Activated naive CD4-positive, alpha-beta T cell treated with anti-CD3 and anti-CD28 coated beads, Interleukin-2, amount 10 ng/mL, durations not matched to agents 7 days and 5 days (primary cell): ENCODE data around the gene SLC35F3.
"Not testable (repeated sequence)": the region's sequence is repeated elsewhere in the genome, so short reads cannot be mapped to it uniquely, and the experiment has no call there.

Source experiments
- CTCF ChIA-PET: fragments of 350-600 bp; sonication (Branson Sonifier 250); formaldehyde crosslinking; loops from one replicate; lab custom pipeline; 2021; ENCODE audit warnings: antibody characterized with exemption; lab: Charles Lee
- DNase-seq: peaks from one replicate; pipeline ENCODE4 v3.0.0-alpha.2; 2020
- H3K27ac Mint-ChIP-seq: one replicate; pipeline ENCODE4 v1.8.0; 2021; ENCODE audit warnings: mild to moderate bottlenecking, moderate library complexity, mixed read lengths
- H3K27me3 Mint-ChIP-seq: one replicate; pipeline ENCODE4 v1.8.0; 2021; ENCODE audit warnings: mild to moderate bottlenecking, mixed read lengths
- H3K36me3 Mint-ChIP-seq: one replicate; pipeline ENCODE4 v1.8.0; 2021; ENCODE audit warnings: mixed read lengths
- H3K4me1 Mint-ChIP-seq: one replicate; pipeline ENCODE4 v1.8.0; 2021; ENCODE audit warnings: mixed read lengths
- H3K4me3 Mint-ChIP-seq: one replicate; pipeline ENCODE4 v1.8.0; 2021; ENCODE audit warnings: mild to moderate bottlenecking, moderate library complexity, mixed read lengths
- H3K9me3 Mint-ChIP-seq: one replicate; pipeline ENCODE4 v1.8.0; 2021; ENCODE audit warnings: mixed read lengths

The SLC35F3 gene

GRCh38 chr1:234208351-234208750 lies 303.9 kb downstream of the SLC35F3 start:
- no peak overlapping the region for H3K27ac Mint-ChIP-seq
- no peak for DNase-seq
- CTCF ChIA-PET: interaction anchor here (0.9 to 2.0 kb wide), 2 partner anchors 58 to 99 kb away, joined by 3 to 6 read pairs; no protein-coding TSS in a partner anchor
- H3K4me3 Mint-ChIP-seq: no peak overlapping the region
- H3K9me3 Mint-ChIP-seq: peaks cover 2% of the 10 kb centered on the region
- H3K4me1 Mint-ChIP-seq: peaks cover 7% of the 10 kb centered on the region
- H3K36me3 Mint-ChIP-seq: peaks cover 1% of the 10 kb centered on the region
- peaks cover 47% of the 10 kb centered on the region for H3K27me3 Mint-ChIP-seq

GRCh38 chr1:234208791-234209190 lies 304.3 kb downstream of the SLC35F3 start:
- CTCF ChIA-PET: interaction anchor here (0.9 to 2.0 kb wide), 2 partner anchors 58 to 99 kb away, joined by 3 to 6 read pairs; no protein-coding TSS in a partner anchor
- Mint-ChIP-seq H3K4me1 (peaks cover 11% of the 10 kb centered on the region), H3K9me3 (peaks cover 2% of the 10 kb centered on the region), H3K27me3 (peaks cover 48% of the 10 kb centered on the region), H3K36me3 (peaks cover 1% of the 10 kb centered on the region), H3K4me3 (no peak overlapping the region), H3K27ac (no peak overlapping the region)
- DNase-seq: no peak

GRCh38 chr1:234210429-234210828 lies 306.0 kb downstream of the SLC35F3 start:
- peaks cover 17% of the 10 kb centered on the region for H3K4me1 Mint-ChIP-seq
- H3K36me3 Mint-ChIP-seq, H3K27ac Mint-ChIP-seq, DNase-seq, H3K4me3 Mint-ChIP-seq, H3K9me3 Mint-ChIP-seq: not testable (repeated sequence)
- peaks cover 51% of the 10 kb centered on the region for H3K27me3 Mint-ChIP-seq
- CTCF ChIA-PET: interaction anchor here (5.7 to 13.1 kb wide), 2 partner anchors 20 to 100 kb away, joined by 38 to 169 read pairs; no protein-coding TSS in a partner anchor

- not testable (repeated sequence) for DNase-seq, H3K27ac Mint-ChIP-seq, H3K4me3 Mint-ChIP-seq, H3K9me3 Mint-ChIP-seq
- Mint-ChIP-seq H3K4me1 (peaks cover 31% of the 10 kb centered on the region), H3K27me3 (peaks cover 50% of the 10 kb centered on the region), H3K36me3 (peaks cover 11% of the 10 kb centered on the region)
- CTCF ChIA-PET: interaction anchor here (0.6 to 13.1 kb wide), 10 partner anchors 8 to 114 kb away, joined by 3 to 169 read pairs (median 8); no protein-coding TSS in a partner anchor
Observed at GRCh38 chr1:234211855-234212254, 307.4 kb downstream of the SLC35F3 start.

- H3K27me3 Mint-ChIP-seq: peaks cover 43% of the 10 kb centered on the region
- peak overlapping the region; percentile 77 for H3K27ac Mint-ChIP-seq
- H3K36me3 Mint-ChIP-seq: peaks cover 19% of the 10 kb centered on the region
- no peaks in the 10 kb centered on the region for H3K9me3 Mint-ChIP-seq
- DNase-seq: peak; percentile 53
- CTCF ChIA-PET: interaction anchor here (0.5 to 13.1 kb wide), 31 partner anchors 9 to 558 kb away, joined by 3 to 169 read pairs (median 4); no protein-coding TSS in a partner anchor
- peaks cover 43% of the 10 kb centered on the region for H3K4me1 Mint-ChIP-seq
- peak overlapping the region; percentile 81 for H3K4me3 Mint-ChIP-seq
Observed at GRCh38 chr1:234212764-234213657, 308.5 kb downstream of the SLC35F3 start.

GRCh38 chr1:234213658-234214128 lies 309.2 kb downstream of the SLC35F3 start:
- H3K4me1 Mint-ChIP-seq: peaks cover 49% of the 10 kb centered on the region
- H3K36me3 Mint-ChIP-seq: peaks cover 25% of the 10 kb centered on the region
- peaks cover 36% of the 10 kb centered on the region for H3K27me3 Mint-ChIP-seq
- peak overlapping the region; percentile 73 for H3K27ac Mint-ChIP-seq
- no peaks in the 10 kb centered on the region for H3K9me3 Mint-ChIP-seq
- CTCF ChIA-PET: interaction anchor here (0.5 to 13.1 kb wide), 23 partner anchors 8 to 558 kb away, joined by 3 to 169 read pairs (median 4); no protein-coding TSS in a partner anchor
- H3K4me3 Mint-ChIP-seq: peak overlapping the region; percentile 81
- no peak for DNase-seq

- peaks cover 36% of the 10 kb centered on the region for H3K27me3 Mint-ChIP-seq
- no peaks in the 10 kb centered on the region for H3K9me3 Mint-ChIP-seq
- H3K27ac Mint-ChIP-seq: peak overlapping the region; percentile 73
- peak; percentile 72 for DNase-seq
- H3K36me3 Mint-ChIP-seq: peaks cover 25% of the 10 kb centered on the region
- H3K4me1 Mint-ChIP-seq: peaks cover 49% of the 10 kb centered on the region
- H3K4me3 Mint-ChIP-seq: peak overlapping the region; percentile 81
- CTCF ChIA-PET: interaction anchor here (0.6 to 13.1 kb wide), 17 partner anchors 7 to 112 kb away, joined by 3 to 169 read pairs (median 5); no protein-coding TSS in a partner anchor
Observed at GRCh38 chr1:234214129-234214910, 309.8 kb downstream of the SLC35F3 start.

GRCh38 chr1:234214911-234215892 lies 310.7 kb downstream of the SLC35F3 start:
- H3K4me1 Mint-ChIP-seq: peaks cover 49% of the 10 kb centered on the region
- H3K9me3 Mint-ChIP-seq: no peaks in the 10 kb centered on the region
- H3K36me3 Mint-ChIP-seq: peaks cover 25% of the 10 kb centered on the region
- CTCF ChIA-PET: interaction anchor here (0.6 to 13.1 kb wide), 5 partner anchors 15 to 111 kb away, joined by 3 to 169 read pairs (median 24); no protein-coding TSS in a partner anchor
- DNase-seq: no peak
- peak overlapping the region; percentile 76 for H3K4me3 Mint-ChIP-seq
- peaks cover 36% of the 10 kb centered on the region for H3K27me3 Mint-ChIP-seq
- H3K27ac Mint-ChIP-seq: peak overlapping the region; percentile 4

- CTCF ChIA-PET: interaction anchor here (1.7 to 13.1 kb wide), 2 partner anchors 27 to 94 kb away, joined by 8 to 169 read pairs; no protein-coding TSS in a partner anchor
- H3K9me3 Mint-ChIP-seq: no peaks in the 10 kb centered on the region
- H3K4me1 Mint-ChIP-seq: peaks cover 49% of the 10 kb centered on the region
- peaks cover 31% of the 10 kb centered on the region for H3K27me3 Mint-ChIP-seq
- peaks cover 25% of the 10 kb centered on the region for H3K36me3 Mint-ChIP-seq
- H3K27ac Mint-ChIP-seq: peak overlapping the region; percentile 61
- DNase-seq: peak; percentile 37
- H3K4me3 Mint-ChIP-seq: peak overlapping the region; percentile 76
Observed at GRCh38 chr1:234216116-234216703, 311.7 kb downstream of the SLC35F3 start.

- peaks cover 49% of the 10 kb centered on the region for H3K4me1 Mint-ChIP-seq
- H3K27me3 Mint-ChIP-seq: peaks cover 30% of the 10 kb centered on the region
- H3K9me3 Mint-ChIP-seq: no peaks in the 10 kb centered on the region
- H3K4me3 Mint-ChIP-seq: peak overlapping the region; percentile 76
- CTCF ChIA-PET: interaction anchor here (1.7 to 13.1 kb wide), 2 partner anchors 29 to 93 kb away, joined by 8 to 169 read pairs; no protein-coding TSS in a partner anchor
- H3K27ac Mint-ChIP-seq: peak overlapping the region; percentile 80
- peaks cover 26% of the 10 kb centered on the region for H3K36me3 Mint-ChIP-seq
- DNase-seq: no peak
Observed at GRCh38 chr1:234217316-234217840, 312.9 kb downstream of the SLC35F3 start.

GRCh38 chr1:234218078-234218477 lies 313.6 kb downstream of the SLC35F3 start:
- no peak for DNase-seq
- Mint-ChIP-seq H3K27me3 (peaks cover 30% of the 10 kb centered on the region), H3K9me3 (no peaks in the 10 kb centered on the region), H3K36me3 (peaks cover 28% of the 10 kb centered on the region), H3K4me1 (peaks cover 45% of the 10 kb centered on the region), H3K4me3 (peak overlapping the region; percentile 76), H3K27ac (no peak overlapping the region)
- CTCF ChIA-PET: interaction anchor here (1.7 to 13.1 kb wide), 2 partner anchors 29 to 92 kb away, joined by 8 to 169 read pairs; no protein-coding TSS in a partner anchor

- H3K9me3 Mint-ChIP-seq: no peaks in the 10 kb centered on the region
- H3K4me1 Mint-ChIP-seq: peaks cover 35% of the 10 kb centered on the region
- H3K27ac Mint-ChIP-seq: no peak overlapping the region
- H3K36me3 Mint-ChIP-seq: peaks cover 35% of the 10 kb centered on the region
- CTCF ChIA-PET: interaction anchor here (13.1 kb wide), 1 partner anchor 91 kb away, joined by 169 read pairs; no protein-coding TSS in a partner anchor
- H3K27me3 Mint-ChIP-seq: peaks cover 18% of the 10 kb centered on the region
- no peak overlapping the region for H3K4me3 Mint-ChIP-seq
- no peak for DNase-seq
Observed at GRCh38 chr1:234219711-234220110, 315.2 kb downstream of the SLC35F3 start.
